HG03571 (cell line): ENCODE measurements around the gene UBL5.
A peak's percentile ranks its signal among the peaks of the same experiment; 100 is the strongest.
"Not testable (repeated sequence)": the region's sequence is repeated elsewhere in the genome, so short reads cannot be mapped to it uniquely, and the experiment has no call there.

Experiments used
- ATAC-seq: cut with Tn5 transposase; IDR thresholded peaks from one replicate; pipeline ENCODE4 v1.9.1; 2021; ENCODE audit not compliant: unreplicated experiment

Gene UBL5

DNA sequence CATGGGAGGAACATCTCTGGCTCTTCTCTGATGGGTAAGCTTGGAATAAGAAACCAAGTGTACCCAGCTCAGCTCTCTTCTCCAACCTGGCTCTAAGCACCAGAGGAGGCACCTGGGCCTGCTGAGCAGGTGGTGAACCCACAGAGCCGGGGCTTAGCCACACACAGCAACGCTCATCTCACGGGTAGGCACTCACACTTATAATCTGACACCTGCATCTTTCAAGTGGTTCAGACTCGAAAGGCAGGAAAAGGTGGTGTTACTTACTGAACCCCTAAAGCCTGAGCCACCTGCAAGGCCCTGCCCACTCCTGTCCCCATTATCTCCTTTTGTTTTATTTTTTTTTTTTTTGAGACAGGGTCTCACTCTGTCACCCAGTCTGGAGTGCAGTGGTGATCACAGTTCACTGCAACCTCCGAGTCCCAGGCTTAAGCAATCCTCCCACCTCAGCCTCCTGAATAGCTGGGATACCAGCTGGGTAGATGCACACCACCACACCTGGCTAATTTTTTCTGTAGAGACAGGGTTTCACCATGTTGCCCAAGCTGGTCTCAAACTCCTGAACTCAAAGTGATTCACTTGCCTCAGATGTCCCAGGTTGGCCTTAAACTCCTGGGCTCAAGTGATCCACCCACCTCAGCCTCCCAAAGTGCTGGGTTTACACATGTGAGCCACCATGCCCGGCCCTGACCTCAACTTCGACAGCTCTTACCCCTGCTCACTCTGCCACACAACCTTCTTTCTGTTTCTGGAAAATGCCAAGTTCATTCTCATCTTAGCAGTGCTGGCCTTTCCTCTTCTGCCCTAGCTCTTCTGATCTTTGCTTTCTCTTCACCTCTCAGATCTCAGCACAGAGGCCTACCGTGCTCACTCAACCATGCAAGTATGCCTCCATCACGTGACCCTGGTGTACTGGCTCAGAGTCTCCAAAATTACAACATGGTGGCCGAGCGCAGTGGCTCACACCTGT, 18.6 kb upstream of the UBL5 start:
- ATAC-seq, result no peak

DNA sequence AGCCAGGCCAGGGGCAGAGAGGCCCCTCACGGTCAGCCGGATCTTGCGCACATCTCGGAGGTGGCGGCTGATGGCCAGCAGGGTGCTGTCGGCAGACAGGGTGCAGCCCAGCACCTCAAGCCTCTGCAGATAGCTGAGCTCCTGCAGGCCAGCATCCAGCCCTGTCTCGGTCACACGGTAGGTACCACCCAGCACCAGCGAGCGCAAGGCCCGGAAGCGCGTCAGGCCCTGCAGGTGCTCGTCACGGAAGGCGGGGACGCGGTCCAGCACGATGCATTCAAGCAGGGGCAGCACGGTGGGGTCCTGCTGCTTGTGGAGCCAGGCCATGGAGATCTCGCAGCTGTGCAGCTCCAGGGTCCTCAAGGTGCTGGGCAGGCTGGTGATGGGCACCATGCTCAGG, 16.6 kb upstream of the UBL5 start:
- no peak for ATAC-seq

DNA sequence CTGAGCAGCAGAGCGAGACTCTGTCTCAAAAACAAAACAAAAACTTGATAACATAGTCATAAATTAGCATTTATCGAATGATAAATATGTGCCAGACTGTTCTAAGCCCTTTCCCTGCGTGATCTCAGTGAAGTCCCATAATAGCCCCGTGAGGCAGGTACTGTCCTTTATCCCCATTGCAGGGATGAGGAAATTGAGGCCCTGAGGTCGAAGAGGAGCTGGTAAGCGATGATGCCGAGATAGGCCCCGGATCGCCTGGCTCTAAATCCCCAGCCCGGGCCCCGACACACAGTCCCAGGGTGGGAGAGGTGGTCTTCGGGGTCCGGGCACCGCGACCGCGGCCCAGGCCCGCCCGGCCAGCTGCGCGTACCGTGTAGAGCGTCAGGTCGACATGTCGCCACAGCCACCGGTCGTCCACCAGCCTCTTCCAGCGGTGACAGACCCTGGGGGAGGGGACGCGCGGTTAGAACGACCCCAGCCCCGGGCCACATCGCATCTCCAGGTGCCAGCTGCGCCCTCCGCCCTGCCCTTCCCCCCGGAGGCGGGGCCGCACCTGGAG, 9.5 kb upstream of the UBL5 start:
- peak; percentile 4 for ATAC-seq

DNA sequence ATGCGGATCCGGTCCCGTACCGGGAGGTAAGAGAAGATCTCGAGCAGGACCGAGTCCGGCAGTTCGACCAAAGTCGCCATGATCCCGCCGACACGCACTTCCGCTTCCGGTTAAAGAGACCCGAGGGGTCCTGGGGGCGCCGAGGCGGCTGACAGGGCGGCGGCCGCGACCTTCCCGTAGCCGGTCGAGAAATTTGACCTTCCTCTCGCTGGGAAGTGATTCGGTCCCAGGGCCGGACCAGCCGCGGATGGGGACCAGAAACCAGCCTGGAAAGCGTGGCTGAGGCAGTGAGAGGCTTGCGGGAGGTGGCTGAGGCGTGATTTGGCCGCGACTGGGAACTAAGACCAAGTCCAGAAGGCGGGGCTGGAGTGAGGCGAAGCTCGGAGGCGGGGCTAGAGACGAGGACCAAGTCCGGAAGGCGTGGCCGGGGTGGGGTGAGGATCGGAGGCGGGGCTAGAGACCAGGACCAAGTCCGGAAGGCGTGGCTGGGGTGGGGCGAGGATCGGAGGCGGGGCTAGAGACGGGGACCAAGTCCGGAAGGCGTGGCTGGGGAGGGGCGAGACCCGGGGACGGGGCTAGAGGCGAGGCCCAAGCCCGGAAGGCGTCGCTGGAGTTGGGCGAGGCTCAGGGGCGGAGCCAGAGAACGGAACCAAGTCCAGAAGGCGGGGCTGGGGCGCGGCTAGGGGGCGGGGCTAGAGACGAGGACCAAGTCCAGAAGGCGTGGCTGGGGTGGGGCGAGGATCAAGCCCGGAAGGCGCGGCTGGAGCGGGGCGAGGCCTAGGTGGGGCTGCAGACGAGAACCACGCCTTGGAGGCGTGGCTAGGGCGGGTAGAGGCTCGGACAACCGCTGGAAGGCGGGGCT, 8.8 kb upstream of the UBL5 start, which contains the start of gene FBXL12:
FBXL12 (minus strand) TSS at position 346 of the 862 bp plus-strand sequence; CDS start at position 80, 266 bp downstream.
- ATAC-seq, result peak; percentile 76

DNA sequence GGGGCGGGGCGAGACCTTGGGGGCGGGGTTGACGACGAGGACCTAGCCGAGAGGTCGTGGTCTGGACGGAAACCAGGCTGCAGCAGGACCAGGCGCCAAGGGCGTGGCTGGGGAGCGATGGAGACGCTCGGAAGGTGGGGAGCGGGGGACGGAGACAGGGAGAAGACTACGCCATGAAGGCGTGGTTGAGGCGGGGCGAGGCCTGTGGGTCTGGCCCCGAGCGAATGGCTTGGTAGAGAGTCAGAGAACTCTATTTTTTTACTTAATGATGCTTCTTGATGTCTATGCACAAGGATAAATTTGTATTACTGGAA, 8.2 kb upstream of the UBL5 start:
- ATAC-seq, result no peak

DNA sequence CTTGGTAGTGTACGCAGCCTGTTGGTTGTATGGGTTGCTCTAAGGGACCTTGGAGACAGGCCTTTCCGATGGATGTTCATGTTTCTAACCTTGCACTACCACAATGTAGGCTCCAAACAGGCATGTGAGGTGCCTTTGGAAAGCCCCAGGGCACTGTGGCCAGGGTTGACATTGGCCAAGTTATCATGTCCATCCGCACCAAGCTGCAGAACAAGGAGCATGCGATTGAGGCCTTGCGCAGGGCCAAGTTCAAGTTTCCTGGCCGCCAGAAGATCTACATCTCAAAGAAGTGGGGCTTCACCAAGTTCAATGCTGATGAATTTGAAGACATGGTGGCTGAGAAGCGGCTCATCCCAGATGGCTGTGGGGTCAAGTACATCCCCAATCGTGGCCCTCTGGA, 7.7 kb upstream of the UBL5 start:
- ATAC-seq, result not testable (repeated sequence)

DNA sequence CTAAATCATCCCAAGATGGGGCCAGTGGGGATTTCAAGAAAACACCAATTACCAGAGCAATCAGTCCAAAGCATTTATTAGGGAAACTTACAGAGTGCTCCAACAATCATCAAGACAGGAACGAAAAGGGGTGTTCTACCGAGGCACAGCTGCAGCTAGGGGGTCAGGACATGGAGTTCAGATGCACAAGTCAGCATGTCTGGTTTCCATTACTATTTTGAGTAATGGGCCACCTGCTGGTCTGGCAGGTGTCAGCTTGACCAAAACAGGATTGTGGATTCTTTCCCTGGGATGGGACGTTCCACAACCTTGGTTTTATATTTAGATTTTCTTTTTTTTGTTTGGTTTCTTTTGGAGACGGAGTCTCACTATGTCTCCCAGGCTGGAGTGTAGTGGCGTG, 3.9 kb upstream of the UBL5 start:
- ATAC-seq, result no peak

DNA sequence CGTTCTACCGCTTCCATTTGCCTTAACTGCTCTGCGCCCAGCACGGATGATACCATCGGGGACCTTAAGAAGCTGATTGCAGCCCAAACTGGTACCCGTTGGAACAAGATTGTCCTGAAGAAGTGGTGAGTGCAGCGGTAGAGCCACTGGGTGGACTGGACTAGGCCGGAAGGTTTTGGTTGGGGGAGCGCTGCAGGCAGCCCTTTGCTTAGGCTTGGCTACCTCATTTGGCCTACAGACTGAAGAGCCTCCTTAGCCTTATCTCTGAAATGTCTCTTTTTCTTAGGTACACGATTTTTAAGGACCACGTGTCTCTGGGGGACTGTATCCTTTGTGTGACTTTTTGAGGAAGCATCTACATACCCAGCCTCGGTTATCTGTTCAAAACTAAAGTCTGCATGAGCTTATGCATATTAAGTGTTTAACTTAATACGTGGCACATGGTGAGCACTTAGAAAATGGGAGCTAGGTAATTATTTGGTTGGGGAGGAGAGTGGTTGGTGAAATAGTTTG, 889 bp downstream of the UBL5 start:
- no peak for ATAC-seq

DNA sequence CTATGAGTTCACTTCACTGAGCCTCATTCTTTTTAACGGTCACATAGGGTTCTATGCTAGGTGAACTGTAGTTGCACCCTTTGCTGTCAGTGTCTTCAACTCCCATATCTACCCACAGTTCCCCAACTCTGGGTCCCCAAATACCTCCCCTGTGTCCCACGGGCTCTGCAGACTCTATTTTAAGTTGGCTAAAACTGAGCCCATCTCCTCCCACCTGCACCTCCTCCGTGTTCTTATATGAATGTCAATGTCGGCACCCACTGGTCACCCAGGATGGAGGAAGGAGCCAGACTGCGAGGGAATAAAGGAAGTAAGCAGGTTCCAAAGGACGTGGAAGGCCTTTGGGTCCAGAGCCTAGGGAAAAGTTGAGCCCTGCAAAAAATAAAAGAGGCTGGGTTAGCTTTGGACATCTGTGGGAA, 6.6 kb downstream of the UBL5 start:
- no peak for ATAC-seq

DNA sequence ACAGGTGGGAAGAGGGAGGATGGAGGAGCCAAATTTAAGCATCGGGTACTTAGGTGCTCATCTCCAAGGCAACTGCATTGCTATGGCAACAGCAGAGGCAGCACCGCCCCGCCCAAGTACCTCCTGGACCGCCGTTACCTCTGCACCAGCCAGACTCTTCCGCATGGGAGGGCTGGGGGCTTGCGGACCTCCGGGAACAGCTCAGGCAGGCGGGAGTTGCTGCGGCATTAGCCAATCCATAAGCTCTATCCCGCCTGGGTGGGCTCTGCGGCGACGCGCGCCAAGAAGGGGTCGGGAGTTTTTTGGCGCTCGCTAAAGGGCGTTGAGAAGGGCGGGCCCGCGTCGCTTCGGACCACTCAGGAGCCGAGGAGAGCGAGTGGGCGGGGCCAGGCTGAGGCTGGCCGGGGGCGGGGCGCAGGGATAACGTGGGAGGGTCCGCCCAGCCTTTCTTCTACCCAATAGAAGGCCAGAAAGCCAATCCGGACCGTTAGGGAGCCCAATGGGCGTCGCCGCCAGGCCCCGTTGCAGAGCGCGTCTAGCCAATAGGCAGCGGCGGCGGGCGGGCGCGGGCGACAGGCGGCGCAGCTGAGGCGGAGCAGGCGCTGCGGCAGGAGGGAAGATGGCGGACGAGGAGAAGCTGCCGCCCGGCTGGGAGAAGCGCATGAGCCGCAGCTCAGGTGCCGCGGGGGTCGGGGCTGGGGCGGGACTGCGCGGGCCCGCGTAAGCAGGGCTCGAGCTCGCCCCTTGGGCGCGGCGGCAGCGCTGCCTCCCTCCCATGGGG, 7.2 kb downstream of the UBL5 start, which contains the start of gene PIN1:
PIN1 (plus strand) TSS at position 593 of the 781 bp plus-strand sequence; CDS start at position 620, 27 bp downstream.
- ATAC-seq, result peak; percentile 90

DNA sequence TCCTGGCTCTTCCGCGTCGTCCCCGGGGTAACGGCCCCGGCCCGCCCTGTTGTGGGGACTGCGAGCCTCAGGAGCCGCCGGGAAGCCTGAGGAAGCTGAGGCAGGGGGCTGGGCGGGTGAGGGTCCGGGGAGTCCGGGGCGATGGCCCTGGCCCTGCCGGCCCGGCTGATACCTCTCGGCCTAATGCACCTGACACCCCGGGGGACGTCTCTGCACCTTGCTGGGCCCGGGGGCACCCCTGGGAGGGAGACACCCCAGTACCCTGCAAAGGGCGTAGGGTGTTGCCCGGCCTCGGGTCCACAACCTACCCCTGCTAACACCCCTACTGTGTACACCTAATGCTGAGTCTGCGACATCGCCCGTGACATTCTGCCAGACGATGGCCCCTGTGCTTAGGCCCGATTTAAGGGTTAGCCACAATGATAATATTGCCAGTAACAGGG, 7.8 kb downstream of the UBL5 start:
- peak; percentile 20 for ATAC-seq

DNA sequence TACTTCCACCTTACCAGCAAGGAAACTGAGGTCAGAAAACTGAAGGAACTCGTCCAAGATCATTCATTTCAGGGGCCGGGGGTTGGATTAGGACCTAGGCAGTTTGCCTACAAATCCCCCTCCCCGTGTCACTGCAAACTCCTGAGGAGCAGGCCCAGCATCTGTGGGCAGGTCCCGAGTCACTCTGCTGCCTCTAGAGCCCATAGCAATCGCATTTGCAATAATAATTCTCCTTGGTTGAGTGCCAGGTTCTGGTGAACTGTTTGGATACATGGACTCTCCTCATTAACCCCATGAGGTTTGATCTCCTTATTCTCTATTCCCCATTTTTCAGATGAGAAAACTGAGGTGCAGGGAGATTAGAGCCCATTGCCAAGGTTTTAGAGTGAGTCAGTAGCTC, 8.3 kb downstream of the UBL5 start:
- ATAC-seq, result no peak

DNA sequence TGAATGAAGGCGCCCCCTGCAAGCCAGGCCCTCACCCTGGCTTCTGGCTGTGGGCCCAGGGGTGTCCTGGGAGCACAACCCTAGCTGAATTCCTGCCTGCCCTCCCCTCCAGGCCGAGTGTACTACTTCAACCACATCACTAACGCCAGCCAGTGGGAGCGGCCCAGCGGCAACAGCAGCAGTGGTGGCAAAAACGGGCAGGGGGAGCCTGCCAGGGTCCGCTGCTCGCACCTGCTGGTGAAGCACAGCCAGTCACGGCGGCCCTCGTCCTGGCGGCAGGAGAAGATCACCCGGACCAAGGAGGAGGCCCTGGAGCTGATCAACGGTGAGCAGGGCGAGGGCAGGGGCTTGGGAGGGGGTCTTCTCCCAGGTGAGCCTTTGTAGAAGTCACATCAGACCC, 10.6 kb downstream of the UBL5 start:
- no peak for ATAC-seq

DNA sequence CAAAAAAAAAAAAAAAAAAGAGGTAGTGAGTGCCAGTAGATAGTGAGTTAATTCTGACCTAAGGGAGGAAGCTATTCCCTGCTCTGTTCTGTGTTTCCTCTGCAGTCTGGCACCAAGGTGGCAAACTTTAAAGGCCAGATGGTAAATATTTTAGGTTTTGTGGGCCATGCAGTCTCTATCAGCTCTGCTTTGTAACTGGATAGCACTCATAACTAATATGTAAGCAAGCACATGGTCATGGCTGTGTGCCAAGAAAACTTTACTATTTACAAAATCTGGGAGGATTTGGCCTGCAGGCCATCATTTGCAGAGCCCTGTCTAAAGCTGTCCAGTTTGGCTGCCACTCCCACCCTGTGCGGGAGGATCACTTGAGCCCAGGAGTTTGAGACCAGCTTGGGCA, 11.7 kb downstream of the UBL5 start:
- no peak for ATAC-seq

DNA sequence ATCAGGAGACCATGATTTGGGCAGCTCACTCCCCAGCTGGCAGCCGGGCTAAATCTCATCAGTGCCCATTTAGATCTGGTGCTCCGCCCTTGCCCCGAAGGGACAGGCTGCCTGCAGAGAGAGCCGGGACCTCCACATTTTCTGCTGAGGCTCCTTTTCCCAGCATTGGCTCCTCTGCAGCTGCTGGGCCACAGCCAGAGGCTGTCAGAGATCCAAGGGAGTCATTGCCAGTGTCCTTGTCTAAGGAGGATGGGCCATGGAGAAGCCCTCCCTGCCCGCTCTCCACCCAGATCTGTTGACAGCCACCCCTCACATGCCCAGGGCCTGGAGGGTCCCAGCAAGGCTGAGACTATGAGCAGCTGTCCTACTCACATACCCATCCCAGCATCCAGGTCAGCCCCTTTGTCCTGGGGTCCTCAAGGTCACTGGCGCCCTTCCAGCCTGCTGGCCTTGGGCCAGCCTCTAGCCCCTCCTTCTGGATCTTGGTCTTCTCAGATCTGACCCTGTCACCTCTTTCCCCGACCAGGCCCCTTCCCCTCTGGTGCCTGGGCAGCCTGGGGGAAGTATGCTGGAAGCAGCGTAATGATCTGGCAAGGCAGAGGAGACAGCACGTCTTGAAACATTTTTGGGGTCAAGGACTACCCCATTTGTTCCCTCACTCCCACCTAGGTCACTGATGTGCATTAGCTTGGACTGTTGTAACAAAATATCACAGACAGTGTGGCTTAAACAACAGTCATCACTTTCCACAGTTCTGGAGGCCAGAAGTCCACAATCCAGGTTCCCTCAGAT, 15.3 kb downstream of the UBL5 start:
- ATAC-seq, result no peak

DNA sequence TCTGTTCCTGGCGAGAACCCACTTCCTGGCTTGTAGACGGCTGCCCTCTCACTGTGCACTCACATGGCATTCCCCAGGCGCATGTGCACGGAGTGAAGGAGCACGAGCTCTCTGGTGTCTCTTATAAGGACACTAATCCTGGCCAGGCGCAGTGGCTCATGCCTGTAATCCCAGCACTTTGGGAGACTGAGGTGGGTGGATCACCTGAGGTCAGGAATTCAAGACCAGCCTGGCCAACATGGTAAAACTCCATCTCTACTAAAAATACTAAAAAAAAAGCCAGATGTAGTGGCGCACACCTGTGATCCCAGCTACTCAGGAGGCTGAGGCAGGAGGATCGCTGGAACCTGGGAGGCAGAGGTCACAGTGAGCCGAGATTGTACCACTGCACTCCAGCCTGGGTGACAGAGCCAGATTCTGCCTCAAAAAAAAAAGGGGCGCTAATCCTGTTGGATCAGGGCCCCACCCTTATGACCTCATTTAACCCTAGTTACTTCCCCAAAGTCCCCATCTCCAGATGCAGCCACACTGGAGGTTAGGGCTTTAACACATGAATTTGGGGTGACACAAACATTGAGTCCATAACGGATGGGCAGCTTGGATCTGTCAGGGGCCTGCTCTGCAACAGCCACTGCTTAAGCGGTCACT, 16.0 kb downstream of the UBL5 start:
- ATAC-seq, result not testable (repeated sequence)

DNA sequence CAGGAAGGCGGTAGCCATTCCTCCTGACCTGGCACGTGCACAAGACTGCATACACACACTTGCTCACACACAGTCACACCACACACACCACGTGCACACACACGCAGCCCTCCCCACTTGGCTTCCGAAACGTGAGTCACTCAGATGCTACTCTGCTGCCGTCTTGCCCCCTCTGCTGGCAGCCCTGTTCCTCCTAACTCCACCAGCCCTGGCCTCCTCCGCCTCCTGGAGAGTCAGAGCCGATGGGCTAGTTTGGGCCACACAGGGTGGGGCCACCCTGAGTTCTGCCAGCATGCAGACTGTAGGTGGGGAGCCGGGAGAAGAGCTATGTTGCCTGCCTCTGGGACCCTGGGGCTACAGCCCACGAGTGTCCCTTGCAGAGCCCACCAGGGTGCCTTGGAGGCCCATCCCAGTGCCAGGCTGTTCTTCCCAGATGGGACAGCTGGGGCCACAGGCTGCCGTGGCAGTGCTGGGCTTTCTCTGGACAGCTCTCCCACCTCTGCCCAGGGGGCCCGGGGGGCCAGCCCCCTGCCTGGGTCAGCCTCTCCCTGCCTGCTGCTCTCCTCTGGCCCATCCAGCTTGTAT, 19.5 kb downstream of the UBL5 start:
- no peak for ATAC-seq

DNA sequence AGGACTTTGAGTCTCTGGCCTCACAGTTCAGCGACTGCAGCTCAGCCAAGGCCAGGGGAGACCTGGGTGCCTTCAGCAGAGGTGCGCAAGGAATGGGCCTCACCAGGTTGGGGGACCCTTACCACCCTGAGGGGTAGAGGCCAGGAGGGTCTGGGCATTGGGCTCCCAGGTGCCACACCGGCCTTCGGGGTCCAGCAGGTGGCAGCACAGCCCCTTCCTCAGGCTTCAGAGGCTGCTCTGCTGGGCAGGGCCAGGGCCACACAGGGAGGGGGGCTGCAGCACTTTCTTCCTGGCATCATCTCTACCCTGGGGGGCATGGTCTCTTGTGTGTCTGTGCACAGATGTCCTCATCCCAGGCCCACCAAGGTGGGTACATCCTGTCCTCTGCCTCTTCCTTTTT, 20.3 kb downstream of the UBL5 start:
- no peak for ATAC-seq

DNA sequence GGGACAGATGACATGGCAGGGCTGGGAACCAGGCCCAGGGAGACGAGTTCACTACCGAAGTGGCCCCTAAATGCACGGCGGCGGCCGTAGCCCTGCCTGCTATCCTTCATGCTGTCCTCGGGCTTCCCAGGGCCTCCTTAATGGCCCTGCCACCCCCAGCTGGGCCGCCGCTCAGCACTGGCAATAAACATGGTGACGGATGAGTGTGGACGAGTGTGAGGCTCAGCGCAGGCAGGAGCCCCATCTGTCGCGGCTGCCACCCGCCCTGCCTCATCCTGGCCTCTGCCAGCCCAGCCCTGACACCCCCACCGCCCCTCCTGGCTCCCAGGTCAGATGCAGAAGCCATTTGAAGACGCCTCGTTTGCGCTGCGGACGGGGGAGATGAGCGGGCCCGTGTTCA, 21.0 kb downstream of the UBL5 start:
- ATAC-seq, result no peak
